Left lobe of liver (tissue), 2 donors: ENCODE data around the gene JAML. TPM values are rescaled to one million over a fixed set of nuclear protein-coding genes. Genes with fewer than 3 reads are reported as not detected.

Experiments used
- ATAC-seq: fragments of 200-7000 bp; cut with Tn5 transposase; one replicate; pipeline ENCODE4 v1.9.1; 2020; ENCODE audit warnings: mild to moderate bottlenecking, moderate library complexity
- DNase-seq: peaks from one replicate; pipeline ENCODE4 v3.0.0-alpha.2; 2020; ENCODE audit warnings: low spot score
- total RNA-seq: library from RNA; stranded (reverse); gene quantifications from one replicate; pipeline ENCODE4 v1.2.1, GENCODE V29; 2021
- donor health status: DM: no; HTN: no; CAD: no; lungs with moderate emphysema.
- donor health status: DM: no; HTN: yes; CAD: no.

The JAML gene
- total RNA-seq, 1 donor from 2014 or later, result 1.9 TPM

GRCh38 chr11:118170231-118170630 is 54.6 kb downstream of the JAML start:
- ATAC-seq (no peak), DNase-seq (no peak)

- no peak for DNase-seq
Observed at GRCh38 chr11:118169300-118170140, 55.3 kb downstream of the JAML start.

GRCh38 chr11:118168751-118169150 is 56.1 kb downstream of the JAML start:
- ATAC-seq (no peak), DNase-seq (no peak)

More at GRCh38 chr11:118169300-118170140, 55.3 kb downstream of the JAML start:
- no peak for ATAC-seq

- no peak for DNase-seq
Observed at GRCh38 chr11:118168316-118168715, 56.5 kb downstream of the JAML start.

GRCh38 chr11:118167906-118168305 is 56.9 kb downstream of the JAML start:
- ATAC-seq (no peak), DNase-seq (no peak)

More at GRCh38 chr11:118168316-118168715, 56.5 kb downstream of the JAML start:
- no peak for ATAC-seq

GRCh38 chr11:118167253-118167652 is 57.6 kb downstream of the JAML start:
- DNase-seq, result no peak
- ATAC-seq, result no peak

GRCh38 chr11:118166641-118167040 is 58.2 kb downstream of the JAML start:
- no peak for DNase-seq
- no peak for ATAC-seq

GRCh38 chr11:118164885-118165284 is 59.9 kb downstream of the JAML start:
- DNase-seq (no peak), ATAC-seq (no peak)

- DNase-seq, result no peak
- ATAC-seq, result no peak
Observed at GRCh38 chr11:118163494-118163893, 61.3 kb downstream of the JAML start.

GRCh38 chr11:118162846-118163245 is 62.0 kb downstream of the JAML start:
- DNase-seq, result no peak
- ATAC-seq, result no peak

GRCh38 chr11:118161786-118162185 is 63.0 kb downstream of the JAML start:
- ATAC-seq, result no peak
- no peak for DNase-seq

GRCh38 chr11:118157186-118157895 is 67.5 kb downstream of the JAML start:
- ATAC-seq, result no peak
- DNase-seq, result no peak

- DNase-seq (no peak), ATAC-seq (no peak)
Observed at GRCh38 chr11:118156531-118157185, 68.2 kb downstream of the JAML start.

GRCh38 chr11:118155776-118156530 is 68.9 kb downstream of the JAML start:
- no peak for ATAC-seq
- no peak for DNase-seq

GRCh38 chr11:118154641-118155040 is 70.2 kb downstream of the JAML start:
- DNase-seq (no peak), ATAC-seq (no peak)

GRCh38 chr11:118153976-118154375 is 70.8 kb downstream of the JAML start:
- ATAC-seq (no peak), DNase-seq (no peak)

GRCh38 chr11:118153516-118153915 is 71.3 kb downstream of the JAML start:
- DNase-seq, result no peak
- ATAC-seq, result no peak

GRCh38 chr11:118152552-118153471 is 72.0 kb downstream of the JAML start, which contains the start of gene SCN4B:
Gene SCN4B (minus strand): TSS chr11:118152823. CDS start chr11:118152673, 150 bp downstream.
- no peak for DNase-seq
- peak; percentile 78 for ATAC-seq

GRCh38 chr11:118152020-118152551 is 72.7 kb downstream of the JAML start:
- no peak for DNase-seq
- no peak for ATAC-seq
